Central memory CD8-positive, alpha-beta T cell (primary cell): Measurements from ENCODE around the gene OLFML3.

Source experiments
- ATAC-seq: fragments of 150-1000 bp; cut with Tn5 transposase; replicated peaks from 2 replicates; pipeline ENCODE4 v1.10.0; 2022; ENCODE audit warnings: mild to moderate bottlenecking, moderate FRiP score, moderate number of reproducible peaks; ENCODE audit not compliant: poor library complexity, severe bottlenecking; ENCODE audit errors: extremely low read depth
- DNase-seq, 2 donors: peaks; one replicate each; pipeline ENCODE4 v3.0.0; 2021; ENCODE audit warnings: low spot score in 2 of 2
- H3K27ac Mint-ChIP-seq: one replicate; pipeline ENCODE4 v1.8.0; 2022; ENCODE audit warnings: low read depth, mild to moderate bottlenecking, moderate library complexity, mixed read lengths
- H3K27me3 Mint-ChIP-seq: one replicate; pipeline ENCODE4 v1.8.0; 2022; ENCODE audit warnings: mixed read lengths
- H3K36me3 Mint-ChIP-seq: one replicate; pipeline ENCODE4 v1.8.0; 2022; ENCODE audit warnings: mild to moderate bottlenecking, moderate library complexity, mixed read lengths; ENCODE audit not compliant: insufficient read depth
- H3K4me1 Mint-ChIP-seq: one replicate; pipeline ENCODE4 v1.8.0; 2022; ENCODE audit warnings: mixed read lengths
- H3K4me3 Mint-ChIP-seq: one replicate; pipeline ENCODE4 v1.8.0; 2022; ENCODE audit warnings: mild to moderate bottlenecking, moderate library complexity, mixed read lengths
- H3K9me3 Mint-ChIP-seq: one replicate; pipeline ENCODE4 v1.8.0; 2022; ENCODE audit warnings: mixed read lengths

OLFML3 gene

DNA sequence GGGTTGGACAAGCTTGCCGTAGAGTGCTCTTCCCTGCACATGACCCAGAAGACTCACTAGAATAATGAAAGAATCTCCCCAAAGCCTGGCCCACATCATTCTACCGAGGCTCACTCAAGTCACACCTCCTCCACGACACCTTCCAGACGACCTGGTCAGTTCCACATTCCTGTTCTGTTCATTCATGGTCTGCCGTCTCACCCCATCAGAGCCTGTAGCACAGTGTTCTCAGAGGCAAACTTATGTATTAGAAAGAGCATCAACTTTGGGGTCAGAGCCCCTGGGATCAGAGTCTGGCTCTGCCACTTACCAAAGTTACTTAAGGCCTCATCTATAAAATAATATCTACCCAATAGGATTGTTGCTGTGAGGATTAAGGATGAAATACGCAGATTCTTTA lies 7.5 kb downstream of the OLFML3 start:
- Mint-ChIP-seq H3K4me3 (no peak overlapping the region), H3K27ac (no peak overlapping the region), H3K9me3 (no peaks in the 10 kb centered on the region), H3K36me3 (no peaks in the 10 kb centered on the region), H3K4me1 (no peaks in the 10 kb centered on the region), H3K27me3 (peaks cover 23% of the 10 kb centered on the region)
- DNase-seq (no peak), ATAC-seq (no peak)

DNA sequence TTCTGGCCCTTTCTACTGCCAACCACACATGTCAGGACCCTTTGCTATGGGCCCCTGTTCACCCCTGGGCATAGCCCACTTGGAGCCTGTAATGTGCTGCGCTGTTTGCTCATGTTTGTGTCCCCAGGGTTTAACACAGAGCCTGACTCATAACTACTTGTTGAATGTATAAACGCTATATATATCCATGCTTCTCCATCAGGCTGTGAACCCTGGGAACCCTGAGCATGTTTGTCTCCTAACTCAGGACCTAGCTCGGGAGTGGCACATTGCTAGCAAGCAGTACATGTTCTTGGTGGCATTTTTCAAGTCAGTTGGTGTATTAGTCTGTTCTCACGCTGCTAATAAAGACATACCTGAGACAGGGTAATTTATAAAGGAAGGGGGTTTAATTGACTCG lies 8.0 kb downstream of the OLFML3 start:
- H3K4me3 Mint-ChIP-seq, result no peak overlapping the region
- H3K27me3 Mint-ChIP-seq, result peaks cover 23% of the 10 kb centered on the region
- H3K27ac Mint-ChIP-seq, result no peak overlapping the region
- H3K9me3 Mint-ChIP-seq, result no peaks in the 10 kb centered on the region
- DNase-seq (no peak), ATAC-seq (no peak)
- H3K36me3 Mint-ChIP-seq, result no peaks in the 10 kb centered on the region
- H3K4me1 Mint-ChIP-seq, result no peaks in the 10 kb centered on the region

DNA sequence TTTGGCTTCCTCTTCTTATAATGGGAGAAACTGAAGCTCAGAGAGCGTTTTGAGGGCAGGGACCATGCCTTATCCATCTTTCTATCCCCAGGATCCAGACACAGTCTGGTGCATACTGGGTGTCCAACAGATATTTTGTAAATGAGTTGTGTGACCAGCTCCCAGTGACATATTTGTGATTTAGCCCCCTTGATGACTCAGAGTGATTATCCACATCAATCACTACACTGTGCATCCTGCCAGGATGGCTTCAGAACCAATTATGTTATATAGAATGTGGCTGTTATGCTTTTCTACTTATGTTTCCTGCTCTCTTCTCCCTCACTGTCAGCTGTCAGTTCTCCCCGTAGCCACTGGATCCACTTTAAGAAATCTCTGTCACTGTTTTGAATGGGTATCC lies 11.3 kb downstream of the OLFML3 start:
- DNase-seq, result no peak
- Mint-ChIP-seq H3K36me3 (no peaks in the 10 kb centered on the region), H3K4me3 (no peak overlapping the region), H3K4me1 (no peaks in the 10 kb centered on the region), H3K27ac (no peak overlapping the region), H3K27me3 (peaks cover 23% of the 10 kb centered on the region), H3K9me3 (peaks cover 15% of the 10 kb centered on the region)
- no peak for ATAC-seq

DNA sequence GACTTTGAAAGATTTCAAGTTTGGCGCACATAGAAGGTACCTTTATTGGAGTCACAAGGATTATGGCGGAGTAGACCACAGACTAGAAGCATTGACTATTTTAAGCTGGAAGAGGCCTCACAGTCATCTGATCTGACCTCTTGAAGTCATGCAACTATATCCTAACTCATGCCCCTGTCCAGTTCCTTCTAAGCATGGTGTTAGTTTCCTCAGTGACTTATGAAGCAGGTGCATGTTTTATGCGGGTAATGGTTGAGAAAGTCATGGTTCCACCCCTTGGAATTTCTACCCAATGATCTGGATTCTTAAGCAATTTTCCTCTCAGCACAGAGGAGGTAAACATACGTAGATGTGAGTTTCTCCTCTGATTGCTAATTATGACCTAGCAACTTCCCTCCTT lies 11.7 kb downstream of the OLFML3 start:
- no peak overlapping the region for H3K4me3 Mint-ChIP-seq
- peaks cover 23% of the 10 kb centered on the region for H3K27me3 Mint-ChIP-seq
- no peak for DNase-seq
- peaks cover 18% of the 10 kb centered on the region for H3K9me3 Mint-ChIP-seq
- H3K36me3 Mint-ChIP-seq, result no peaks in the 10 kb centered on the region
- no peak for ATAC-seq
- H3K4me1 Mint-ChIP-seq, result no peaks in the 10 kb centered on the region
- H3K27ac Mint-ChIP-seq, result no peak overlapping the region

DNA sequence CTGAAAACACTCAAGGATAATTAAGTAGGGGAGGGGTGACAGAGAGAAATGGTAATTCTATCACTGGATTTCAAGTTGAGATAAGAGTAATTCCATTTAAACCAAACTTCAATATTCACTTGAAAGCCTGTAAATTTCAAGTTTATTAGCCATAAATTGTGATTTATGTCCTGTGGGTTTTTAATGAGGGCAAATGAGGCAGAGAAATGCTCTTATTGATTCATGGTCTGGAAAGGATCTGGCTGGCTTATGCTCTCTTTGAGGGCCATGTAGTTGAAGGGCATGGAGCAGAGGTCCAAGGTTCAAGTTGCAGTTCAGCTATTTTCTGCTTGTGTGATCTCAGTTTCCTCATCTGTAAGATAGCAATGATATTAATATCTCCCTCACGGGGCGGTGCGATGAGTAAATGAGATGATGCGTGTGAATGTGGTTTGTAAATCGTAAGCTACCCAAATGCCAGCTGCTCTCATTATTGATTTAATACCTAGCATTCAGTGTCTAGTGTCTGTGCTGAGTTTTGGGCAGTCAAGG lies 12.3 kb downstream of the OLFML3 start:
- Mint-ChIP-seq H3K4me1 (no peaks in the 10 kb centered on the region), H3K9me3 (peaks cover 18% of the 10 kb centered on the region), H3K27me3 (peaks cover 22% of the 10 kb centered on the region), H3K4me3 (no peak overlapping the region), H3K36me3 (no peaks in the 10 kb centered on the region), H3K27ac (no peak overlapping the region)
- ATAC-seq (no peak), DNase-seq (no peak)

DNA sequence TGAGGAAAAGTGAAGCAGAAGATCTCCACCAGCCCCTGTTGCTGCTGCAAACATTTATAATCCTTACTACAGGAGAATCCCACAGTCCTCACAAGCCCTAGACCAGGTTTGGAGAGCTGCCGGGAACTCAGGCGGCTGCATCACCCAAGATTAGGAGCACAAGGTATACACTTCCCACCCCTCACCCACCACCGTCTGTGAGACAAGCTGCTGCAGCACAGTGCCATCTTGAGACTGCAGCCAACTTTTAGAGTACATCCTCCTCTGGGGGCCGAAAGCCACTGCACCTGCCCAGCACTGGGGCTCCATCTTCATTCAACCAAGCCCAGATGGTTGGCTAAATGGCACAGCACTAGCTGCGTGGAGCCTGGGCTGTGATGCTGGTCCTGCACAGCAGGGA lies 13.8 kb downstream of the OLFML3 start:
- Mint-ChIP-seq H3K36me3 (no peaks in the 10 kb centered on the region), H3K4me1 (peaks cover under 1% of the 10 kb centered on the region), H3K4me3 (no peak overlapping the region), H3K9me3 (peaks cover 18% of the 10 kb centered on the region), H3K27ac (no peak overlapping the region), H3K27me3 (peaks cover 15% of the 10 kb centered on the region)
- no peak for ATAC-seq
- no peak for DNase-seq

DNA sequence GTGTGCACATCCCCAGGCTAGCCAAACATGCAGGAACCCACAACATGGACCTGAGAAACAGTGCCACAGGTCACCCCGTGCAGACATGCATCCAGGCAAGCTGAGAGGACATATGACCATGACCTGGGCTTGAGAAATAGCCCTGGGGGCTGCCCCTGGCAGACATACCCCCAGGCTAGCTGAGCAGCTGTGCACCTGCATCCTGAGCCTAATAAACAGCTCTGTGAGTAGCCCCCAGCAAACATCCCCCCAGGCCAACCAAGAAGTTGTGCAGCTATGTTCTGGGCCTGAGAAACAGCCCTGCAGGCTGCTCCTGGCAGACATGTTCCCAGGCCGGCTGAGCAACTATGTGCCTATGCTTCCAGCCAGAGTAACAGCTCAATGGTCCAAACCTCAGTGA lies 14.5 kb downstream of the OLFML3 start:
- H3K4me1 Mint-ChIP-seq, result peaks cover 5% of the 10 kb centered on the region
- no peak for ATAC-seq
- no peak overlapping the region for H3K4me3 Mint-ChIP-seq
- H3K9me3 Mint-ChIP-seq, result peaks cover 18% of the 10 kb centered on the region
- no peaks in the 10 kb centered on the region for H3K36me3 Mint-ChIP-seq
- H3K27ac Mint-ChIP-seq, result no peak overlapping the region
- H3K27me3 Mint-ChIP-seq, result peaks cover 15% of the 10 kb centered on the region
- DNase-seq, result no peak

DNA sequence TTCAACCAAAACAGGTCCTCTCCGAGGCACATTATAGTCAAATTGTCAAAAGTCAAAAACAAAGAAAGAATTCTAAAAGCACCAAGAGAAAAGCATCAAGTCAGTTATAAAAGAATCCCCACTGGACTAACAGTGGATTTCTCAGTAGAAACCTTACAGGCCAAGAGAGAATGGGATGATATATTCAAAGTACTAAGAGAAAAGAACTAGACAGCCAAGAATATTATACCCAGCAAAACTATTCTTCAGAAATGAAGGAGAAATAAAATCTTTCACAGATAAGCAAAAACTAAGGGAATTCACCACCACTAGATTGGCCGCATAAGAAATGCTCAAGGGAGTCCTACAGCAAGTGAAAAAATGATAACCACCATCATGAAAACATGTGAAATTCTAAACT lies 16.1 kb downstream of the OLFML3 start:
- H3K27ac Mint-ChIP-seq, result no peak overlapping the region
- peaks cover 18% of the 10 kb centered on the region for H3K9me3 Mint-ChIP-seq
- no peak overlapping the region for H3K4me3 Mint-ChIP-seq
- no peaks in the 10 kb centered on the region for H3K36me3 Mint-ChIP-seq
- DNase-seq, result no peak
- H3K27me3 Mint-ChIP-seq, result peaks cover 9% of the 10 kb centered on the region
- peaks cover 5% of the 10 kb centered on the region for H3K4me1 Mint-ChIP-seq
- ATAC-seq, result no peak

DNA sequence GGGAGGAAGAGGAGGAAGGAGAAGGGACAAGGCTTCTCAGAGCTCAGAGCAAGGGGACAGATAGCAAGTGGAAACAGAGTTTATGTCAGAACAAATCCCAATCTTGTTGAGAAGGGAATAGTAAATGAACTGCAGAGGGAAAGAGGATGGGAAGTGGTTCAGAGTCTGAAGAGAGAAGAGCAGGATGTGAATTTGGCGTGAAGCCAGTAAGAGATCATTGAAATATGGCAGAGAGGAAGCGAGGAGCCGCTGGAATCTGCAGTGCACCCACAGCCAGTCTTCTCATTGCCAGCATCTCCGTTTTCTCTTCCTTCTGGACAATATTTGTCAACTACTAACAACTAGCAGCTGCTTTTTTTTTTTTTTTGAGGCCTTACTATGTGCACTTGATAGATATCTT lies 19.1 kb downstream of the OLFML3 start:
- peaks cover 11% of the 10 kb centered on the region for H3K27me3 Mint-ChIP-seq
- DNase-seq (no peak), ATAC-seq (no peak)
- no peak overlapping the region for H3K27ac Mint-ChIP-seq
- H3K36me3 Mint-ChIP-seq, result peaks cover 4% of the 10 kb centered on the region
- H3K4me1 Mint-ChIP-seq, result peaks cover 5% of the 10 kb centered on the region
- peaks cover 18% of the 10 kb centered on the region for H3K9me3 Mint-ChIP-seq
- no peak overlapping the region for H3K4me3 Mint-ChIP-seq

DNA sequence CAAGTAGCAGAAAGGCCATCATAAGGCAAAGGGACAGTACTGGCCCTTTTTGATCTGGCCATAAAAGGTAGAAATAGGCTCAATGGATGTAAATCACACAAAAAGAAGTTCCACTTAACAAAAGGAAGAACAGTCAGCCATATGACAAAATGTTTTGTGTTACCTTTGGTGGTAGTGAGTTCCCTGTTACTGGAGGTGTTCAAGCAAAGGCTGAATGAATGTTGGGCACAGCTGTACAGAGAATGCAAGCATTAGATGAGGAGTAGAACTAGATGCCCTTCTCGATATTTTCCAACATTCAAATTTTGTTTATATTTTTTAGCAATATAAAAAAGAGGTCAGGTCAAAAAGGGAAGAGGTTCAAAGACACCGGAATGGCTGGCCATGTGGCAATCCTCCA lies 20.0 kb downstream of the OLFML3 start:
- no peak for DNase-seq
- H3K9me3 Mint-ChIP-seq, result peaks cover 16% of the 10 kb centered on the region
- peaks cover 16% of the 10 kb centered on the region for H3K27me3 Mint-ChIP-seq
- no peak for ATAC-seq
- H3K4me1 Mint-ChIP-seq, result peaks cover 5% of the 10 kb centered on the region
- no peak overlapping the region for H3K4me3 Mint-ChIP-seq
- peaks cover 4% of the 10 kb centered on the region for H3K36me3 Mint-ChIP-seq
- no peak overlapping the region for H3K27ac Mint-ChIP-seq

DNA sequence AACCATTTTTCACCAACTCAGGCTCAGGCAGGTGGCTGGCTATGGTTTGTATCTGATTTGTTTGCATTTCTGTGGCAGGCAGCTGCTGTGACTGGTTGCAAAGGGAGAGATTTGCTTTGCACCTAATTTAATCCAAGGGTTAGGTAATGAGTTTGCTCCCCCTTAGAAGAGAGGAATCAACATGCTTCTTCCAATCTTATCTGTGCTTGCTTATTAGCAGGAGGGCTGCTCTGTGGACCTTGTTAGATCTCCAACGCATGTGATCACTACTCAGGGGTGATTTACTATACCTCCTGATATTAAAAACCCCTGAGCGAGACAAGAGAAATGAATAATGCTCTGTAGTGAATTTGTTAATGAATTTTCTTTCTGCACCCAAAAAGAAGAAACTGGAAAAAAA lies 20.5 kb downstream of the OLFML3 start:
- Mint-ChIP-seq H3K4me3 (no peak overlapping the region), H3K9me3 (peaks cover 10% of the 10 kb centered on the region), H3K27me3 (peaks cover 22% of the 10 kb centered on the region), H3K4me1 (peaks cover 5% of the 10 kb centered on the region), H3K27ac (no peak overlapping the region), H3K36me3 (peaks cover 4% of the 10 kb centered on the region)
- ATAC-seq, result no peak
- no peak for DNase-seq

DNA sequence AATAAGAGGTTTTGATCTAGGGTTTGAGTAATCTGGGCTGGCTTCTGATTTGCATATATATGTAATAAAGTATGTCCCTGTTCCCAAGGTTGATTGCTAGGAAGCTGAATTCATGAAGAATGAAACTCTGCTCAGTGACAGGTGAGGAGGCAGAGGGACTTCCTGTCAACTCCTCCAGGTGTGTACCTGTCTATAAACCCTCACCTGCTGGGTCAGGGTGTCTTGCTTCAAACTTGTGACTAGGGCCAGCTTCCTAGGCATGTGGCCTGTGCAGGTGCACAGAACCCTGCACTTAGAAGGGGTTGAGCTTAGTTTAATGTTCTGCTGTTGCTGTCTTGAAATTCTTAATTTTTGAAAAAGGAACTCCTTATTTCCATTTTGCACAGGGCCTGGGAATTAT lies 21.1 kb downstream of the OLFML3 start:
- no peak overlapping the region for H3K27ac Mint-ChIP-seq
- no peak for DNase-seq
- no peak for ATAC-seq
- H3K4me3 Mint-ChIP-seq, result no peak overlapping the region
- H3K36me3 Mint-ChIP-seq, result peaks cover 4% of the 10 kb centered on the region
- H3K9me3 Mint-ChIP-seq, result peaks cover 4% of the 10 kb centered on the region
- H3K27me3 Mint-ChIP-seq, result peaks cover 28% of the 10 kb centered on the region
- H3K4me1 Mint-ChIP-seq, result peaks cover 5% of the 10 kb centered on the region

DNA sequence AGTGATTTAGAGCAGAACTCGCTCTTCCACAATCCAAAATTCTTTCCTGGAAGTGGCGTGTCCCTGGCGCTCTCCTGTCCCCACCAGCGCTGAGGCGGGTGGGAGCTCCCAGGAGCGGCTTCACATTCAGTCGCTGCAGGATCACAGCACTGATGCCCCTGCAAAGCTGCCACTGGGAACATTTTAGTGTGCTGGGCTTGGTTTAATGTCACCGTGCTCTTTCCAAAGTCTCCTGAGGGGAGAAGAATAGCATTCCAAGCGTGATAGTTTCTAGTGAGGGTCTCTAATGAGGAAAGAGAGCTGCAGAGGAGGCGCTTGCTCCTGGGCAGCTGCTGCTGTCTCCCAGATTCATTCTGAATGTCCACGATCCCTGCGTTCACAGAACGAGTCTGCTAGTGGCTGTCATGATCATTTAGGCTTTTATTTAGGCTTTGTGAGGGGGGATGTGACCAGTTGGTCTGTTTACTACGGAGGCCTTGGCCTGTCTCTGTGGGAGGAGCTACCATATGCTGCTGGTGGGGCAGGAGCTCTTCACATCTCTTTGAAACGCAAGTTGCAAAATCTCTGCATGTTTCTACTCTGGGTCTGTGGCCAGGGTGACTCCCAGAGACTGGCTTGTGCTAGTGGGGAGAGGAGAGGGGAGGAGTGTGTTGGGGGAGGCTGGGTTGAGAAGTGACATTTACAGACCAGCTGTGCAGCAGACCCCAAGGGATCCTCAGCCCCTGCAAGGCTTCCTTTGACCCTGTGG lies 23.4 kb downstream of the OLFML3 start:
- peaks cover 28% of the 10 kb centered on the region for H3K27me3 Mint-ChIP-seq
- ATAC-seq, result no peak

More for the DNA sequence above, 23.4 kb downstream of the OLFML3 start:
- H3K9me3 Mint-ChIP-seq, result no peaks in the 10 kb centered on the region
- H3K4me3 Mint-ChIP-seq, result no peak overlapping the region
- H3K36me3 Mint-ChIP-seq, result peaks cover 4% of the 10 kb centered on the region
- peaks cover 5% of the 10 kb centered on the region for H3K4me1 Mint-ChIP-seq
- no peak overlapping the region for H3K27ac Mint-ChIP-seq
- no peak for DNase-seq
